Activated B cell treated with CpG ODN at 0.5 μM for 24 hours (primary cell): ENCODE measurements around the gene SERPINA9. TPM values are rescaled to one million over a fixed set of nuclear protein-coding genes. Genes with fewer than 3 reads are reported as not detected.

ENCODE experiments used
- ATAC-seq: fragments of 200-7000 bp; cut with Tn5 transposase; one replicate; pipeline ENCODE4 v1.10.0; 2021; ENCODE audit warnings: low read depth, mild to moderate bottlenecking, moderate library complexity
- CTCF ChIA-PET: fragments of 350-600 bp; sonication (Branson Sonifier 250); formaldehyde crosslinking; loops from one replicate; lab custom pipeline; 2021; ENCODE audit warnings: antibody characterized with exemption; lab: Charles Lee
- POLR2A ChIA-PET: fragments of 350-600 bp; sonication (Branson Sonifier 250); formaldehyde crosslinking; loops from one replicate; lab custom pipeline; 2021; ENCODE audit warnings: antibody characterized with exemption; lab: Charles Lee
- DNase-seq: peaks from one replicate; pipeline ENCODE4 v3.0.0; 2022
- H3K27ac Mint-ChIP-seq: one replicate; pipeline ENCODE4 v1.8.0; 2020; ENCODE audit warnings: mixed read lengths
- H3K27me3 Mint-ChIP-seq: one replicate; pipeline ENCODE4 v1.8.0; 2021; ENCODE audit warnings: mixed read lengths
- H3K36me3 Mint-ChIP-seq: one replicate; pipeline ENCODE4 v1.8.0; 2021; ENCODE audit warnings: low read depth, mixed read lengths
- H3K4me1 Mint-ChIP-seq: one replicate; pipeline ENCODE4 v1.8.0; 2021; ENCODE audit warnings: mixed read lengths
- H3K4me3 Mint-ChIP-seq: one replicate; pipeline ENCODE4 v1.8.0; 2020; ENCODE audit warnings: mild to moderate bottlenecking, mixed read lengths
- H3K9me3 Mint-ChIP-seq: one replicate; pipeline ENCODE4 v1.8.0; 2020; ENCODE audit warnings: mixed read lengths
- CTCF ChIP-seq: fragments of 200-600 bp; IDR thresholded peaks from one replicate; pipeline ENCODE4 v1.8.0; 2022; ENCODE audit warnings: antibody characterized with exemption, mild to moderate bottlenecking
- intact Hi-C: fragments of 100-400 bp; cut with micrococcal nuclease; formaldehyde crosslinking; loops from one replicate; pipeline ENCODE4 v1.15.1; 2024
- total RNA-seq: library from RNA; stranded (reverse); gene quantifications from 2 replicates; pipeline ENCODE4 v1.2.3, GENCODE V29; 2022

Gene SERPINA9
- total RNA-seq, 1 donor from 2014 or later, result 0.40 TPM

DNA sequence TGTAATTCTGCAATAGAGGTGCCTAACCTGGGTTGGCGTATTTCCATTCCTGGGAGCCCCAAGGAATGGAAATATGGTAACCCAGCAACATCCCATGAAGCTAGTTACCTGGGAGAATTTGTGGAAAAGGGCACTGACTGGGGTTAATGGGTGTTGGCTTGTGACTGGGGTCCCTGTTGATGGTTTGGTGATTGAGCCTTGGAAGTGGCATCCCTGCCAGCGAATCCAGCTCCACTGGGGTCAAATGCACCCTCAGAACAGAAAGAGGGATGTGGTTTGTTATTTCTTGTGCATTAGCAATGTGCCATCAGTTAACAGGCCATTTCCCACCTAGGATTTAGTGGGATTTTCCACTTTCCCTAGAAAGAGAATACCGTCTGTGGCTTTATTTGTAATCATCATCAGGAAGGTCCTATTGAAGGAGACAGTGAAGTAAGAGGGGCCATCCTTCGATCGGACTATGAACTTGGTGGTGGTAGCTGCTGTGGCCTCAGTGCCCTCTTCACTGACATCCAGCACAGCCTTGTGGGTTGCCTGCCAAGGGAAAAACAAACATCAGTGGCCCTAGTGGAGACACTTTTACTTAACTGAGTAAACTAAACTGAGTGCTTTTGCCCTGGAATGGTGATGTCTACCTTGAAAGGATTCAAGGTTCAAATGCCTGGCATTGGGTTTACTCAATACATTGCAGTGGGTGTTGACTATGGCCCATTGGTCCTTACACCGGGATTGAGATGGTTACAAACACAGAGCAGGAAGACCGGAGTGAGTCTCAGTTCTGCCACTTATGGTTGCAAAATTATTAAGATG is 13.0 kb downstream of the SERPINA9 start:
- no peak for TF ChIP-seq CTCF
- H3K9me3 Mint-ChIP-seq, result peaks cover 9% of the 10 kb centered on the region
- no peaks in the 10 kb centered on the region for H3K27me3 Mint-ChIP-seq

DNA sequence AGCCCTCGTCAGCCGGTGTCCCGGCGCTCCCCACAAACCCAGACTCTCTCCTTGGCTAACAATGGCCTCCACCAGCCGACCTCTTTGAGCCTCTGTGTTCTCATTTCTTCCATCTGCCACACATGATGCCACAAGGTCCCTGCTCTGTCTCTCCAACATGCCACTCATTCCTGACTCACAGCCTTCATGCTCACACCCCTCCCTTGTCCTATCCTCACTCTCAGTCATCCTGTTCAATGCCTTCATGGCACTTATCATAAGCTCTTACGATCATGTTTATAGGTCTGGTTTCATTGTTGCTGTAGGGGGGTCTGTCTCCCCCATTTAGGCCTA is 13.8 kb downstream of the SERPINA9 start:
- Mint-ChIP-seq H3K9me3 (peaks cover 14% of the 10 kb centered on the region), H3K27me3 (no peaks in the 10 kb centered on the region), H3K4me1 (peaks cover 7% of the 10 kb centered on the region), H3K4me3 (no peak overlapping the region), H3K36me3 (peaks cover 6% of the 10 kb centered on the region), H3K27ac (no peak overlapping the region)
- CTCF ChIA-PET, result no interaction called here
- no peak for ATAC-seq
- no peak for TF ChIP-seq CTCF
- intact Hi-C loops, result no loop called here
- no peak for DNase-seq
- POLR2A ChIA-PET, result no interaction called here

More for the DNA sequence above, 13.0 kb downstream of the SERPINA9 start:
- no peak overlapping the region for H3K4me3 Mint-ChIP-seq
- H3K27ac Mint-ChIP-seq, result no peak overlapping the region
- no peak for DNase-seq
- POLR2A ChIA-PET, result no interaction called here
- ATAC-seq, result no peak
- peaks cover 6% of the 10 kb centered on the region for H3K36me3 Mint-ChIP-seq
- H3K4me1 Mint-ChIP-seq, result peaks cover 7% of the 10 kb centered on the region
- CTCF ChIA-PET, result no interaction called here
- intact Hi-C loops, result no loop called here

DNA sequence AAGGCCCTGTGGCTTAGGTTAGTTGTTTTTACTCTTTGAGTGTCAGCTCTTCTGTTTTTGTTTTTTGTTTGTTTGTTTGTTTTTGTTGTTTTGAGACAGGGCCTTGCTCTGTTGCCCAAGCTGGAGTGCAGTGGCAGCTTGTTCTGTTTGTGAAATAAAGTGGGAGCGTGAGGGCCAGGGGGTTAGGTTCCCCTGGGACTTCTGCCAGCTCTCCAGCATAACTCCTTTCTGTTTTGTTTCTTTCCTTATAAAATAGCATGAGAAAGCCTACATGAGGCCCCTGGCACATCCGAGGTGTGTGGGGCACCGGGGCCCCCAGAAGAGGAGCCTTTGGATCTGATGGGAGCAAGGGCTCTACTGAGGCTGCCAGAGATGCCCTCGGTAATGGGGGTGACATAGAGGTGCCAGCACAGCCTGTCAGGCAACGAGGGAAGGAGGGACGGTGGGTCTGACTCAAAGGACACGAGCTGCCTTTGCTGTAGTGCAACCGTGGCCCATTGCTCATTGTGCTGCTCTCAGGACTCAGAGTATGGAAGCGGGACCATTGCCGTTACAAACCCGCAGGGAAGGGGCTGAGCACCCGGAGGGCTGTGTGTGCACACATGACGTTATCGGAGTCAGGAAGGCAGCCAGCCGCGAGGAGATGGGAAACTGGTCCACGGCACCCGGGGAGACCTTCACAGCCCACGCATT is 14.3 kb downstream of the SERPINA9 start:
- DNase-seq, result no peak
- H3K9me3 Mint-ChIP-seq, result peaks cover 19% of the 10 kb centered on the region
- TF ChIP-seq CTCF, result no peak
- no peaks in the 10 kb centered on the region for H3K27me3 Mint-ChIP-seq
- intact Hi-C loops, result no loop called here
- ATAC-seq, result no peak
- peaks cover 7% of the 10 kb centered on the region for H3K4me1 Mint-ChIP-seq
- POLR2A ChIA-PET, result no interaction called here
- CTCF ChIA-PET, result no interaction called here
- H3K27ac Mint-ChIP-seq, result no peak overlapping the region
- H3K36me3 Mint-ChIP-seq, result peaks cover 6% of the 10 kb centered on the region
- H3K4me3 Mint-ChIP-seq, result no peak overlapping the region

GRCh38 chr14:94460631-94461416 is 15.2 kb downstream of the SERPINA9 start:
- ATAC-seq (peak; percentile 71), DNase-seq (no peak)
- Mint-ChIP-seq H3K4me1 (peaks cover 7% of the 10 kb centered on the region), H3K27ac (no peak overlapping the region), H3K36me3 (peaks cover 2% of the 10 kb centered on the region), H3K4me3 (no peak overlapping the region), H3K27me3 (no peaks in the 10 kb centered on the region), H3K9me3 (peaks cover 14% of the 10 kb centered on the region)
- ChIA-PET POLR2A (no interaction called here), CTCF (no interaction called here)
- intact Hi-C loops, result no loop called here
- TF ChIP-seq CTCF, result no peak
